Measurements from ENCODE around the gene DEFB126. TPM values are rescaled to one million over a fixed set of nuclear protein-coding genes. Genes with fewer than 3 reads are reported as not detected.
"Not testable (repeated sequence)": the region's sequence is repeated elsewhere in the genome, so short reads cannot be mapped to it uniquely, and the experiment has no call there.

DEFB126 gene
- not detected for total RNA-seq

DNA sequence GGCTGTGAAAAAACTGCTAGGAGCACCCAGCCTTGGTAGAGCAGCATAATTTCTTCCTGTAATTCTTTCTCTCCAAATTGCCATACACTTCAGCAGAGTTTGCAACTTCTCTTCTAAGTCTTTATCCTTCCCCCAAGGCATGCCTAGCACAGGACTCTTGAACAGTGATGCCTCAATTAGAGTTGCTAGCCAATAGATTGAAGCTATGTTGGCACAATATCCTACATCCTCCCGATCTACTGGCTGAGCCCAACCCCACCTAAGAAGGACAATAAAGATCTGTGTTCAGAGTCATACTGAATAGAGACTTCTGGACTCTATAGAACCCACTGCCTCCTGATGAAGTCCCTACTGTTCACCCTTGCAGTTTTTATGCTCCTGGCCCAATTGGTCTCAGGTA lies at the start of gene DEFB126:
Gene DEFB126 (plus strand): TSS at position 301 of the 400 bp plus-strand sequence. CDS start 39 bp downstream, at position 340.
- Histone ChIP-seq H3K36me3 (no peaks in the 10 kb centered on the region), H3K27ac (no peak within 1 kb of the TSS), H3K4me1 (no peaks in the 10 kb centered on the region), H3K27me3 (peaks cover 40% of the 10 kb centered on the region), H3K4me3 (no peak within 1 kb of the TSS), H3K9me3 (no peaks in the 10 kb centered on the region)
- 25% methylated on average over 1 of the region's 1 CpG for WGBS
- DNase-seq (ENCODE audit: low spot score in 2 of 2) = no peak
- TF ChIP-seq, protein P1, sequence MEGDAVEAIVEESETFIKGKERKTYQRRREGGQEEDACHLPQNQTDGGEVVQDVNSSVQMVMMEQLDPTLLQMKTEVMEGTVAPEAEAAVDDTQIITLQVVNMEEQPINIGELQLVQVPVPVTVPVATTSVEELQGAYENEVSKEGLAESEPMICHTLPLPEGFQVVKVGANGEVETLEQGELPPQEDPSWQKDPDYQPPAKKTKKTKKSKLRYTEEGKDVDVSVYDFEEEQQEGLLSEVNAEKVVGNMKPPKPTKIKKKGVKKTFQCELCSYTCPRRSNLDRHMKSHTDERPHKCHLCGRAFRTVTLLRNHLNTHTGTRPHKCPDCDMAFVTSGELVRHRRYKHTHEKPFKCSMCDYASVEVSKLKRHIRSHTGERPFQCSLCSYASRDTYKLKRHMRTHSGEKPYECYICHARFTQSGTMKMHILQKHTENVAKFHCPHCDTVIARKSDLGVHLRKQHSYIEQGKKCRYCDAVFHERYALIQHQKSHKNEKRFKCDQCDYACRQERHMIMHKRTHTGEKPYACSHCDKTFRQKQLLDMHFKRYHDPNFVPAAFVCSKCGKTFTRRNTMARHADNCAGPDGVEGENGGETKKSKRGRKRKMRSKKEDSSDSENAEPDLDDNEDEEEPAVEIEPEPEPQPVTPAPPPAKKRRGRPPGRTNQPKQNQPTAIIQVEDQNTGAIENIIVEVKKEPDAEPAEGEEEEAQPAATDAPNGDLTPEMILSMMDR (IDR thresholded peaks at IDR 0.05) = no peak
- TF ChIP-seq EP300 (IDR thresholded peaks at IDR 0.05) (no peak), POLR2A (IDR thresholded peaks at IDR 0.05) (no peak), POLR2AphosphoS5 (IDR thresholded peaks at IDR 0.05) (no peak)

DNA sequence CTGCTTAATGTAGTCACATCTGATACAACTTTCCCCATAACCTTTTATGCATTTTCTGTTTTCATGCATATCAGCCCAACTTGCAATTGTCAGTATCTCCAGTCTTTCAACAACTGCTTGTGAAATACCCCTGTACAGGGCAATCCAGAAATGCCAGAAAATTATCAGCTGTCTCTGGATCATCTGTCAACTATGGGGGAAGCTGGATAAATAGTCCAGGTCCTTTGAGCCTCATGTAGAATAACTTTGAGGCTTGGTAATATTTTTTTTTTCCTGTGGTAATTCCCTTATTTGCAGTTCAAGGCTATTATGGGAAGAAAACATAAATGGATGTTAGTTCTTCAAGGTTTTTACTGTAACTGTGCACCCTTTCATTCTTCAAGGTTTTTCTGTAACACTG lies 48.7 kb upstream of the DEFB126 start:
- peaks cover 19% of the 10 kb centered on the region for H3K27me3 ChIP-seq
- TF ChIP-seq EP300 (IDR thresholded peaks at IDR 0.05) (no peak), POLR2AphosphoS5 (IDR thresholded peaks at IDR 0.05) (no peak), POLR2A (IDR thresholded peaks at IDR 0.05) (no peak)
- TF ChIP-seq, protein P1 (IDR thresholded peaks at IDR 0.05) = no peak

DNA sequence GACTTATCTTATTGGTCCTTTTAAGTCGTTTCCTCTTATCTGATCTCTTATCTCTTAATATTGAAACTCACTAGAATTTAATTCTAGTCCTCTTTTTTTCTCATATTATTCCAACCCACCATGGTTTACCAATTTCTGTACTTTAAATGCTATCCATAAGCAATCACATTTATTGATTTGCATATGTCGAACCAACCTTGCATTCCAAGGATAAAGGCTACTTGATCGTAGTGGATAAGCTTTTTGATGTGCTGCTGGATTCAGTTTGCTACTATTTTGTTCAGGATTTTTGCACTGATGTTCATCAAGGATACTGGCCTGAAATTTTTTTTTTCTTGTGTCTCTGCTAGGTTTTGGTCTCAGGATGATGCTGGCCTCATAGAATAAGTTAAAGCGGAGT lies 47.2 kb upstream of the DEFB126 start:
- DNase-seq (ENCODE audit: low spot score in 2 of 2) = no peak
- TF ChIP-seq POLR2A (IDR thresholded peaks at IDR 0.05) = no peak
- TF ChIP-seq, protein P1 (IDR thresholded peaks at IDR 0.05) = no peak
- TF ChIP-seq POLR2AphosphoS5 (IDR thresholded peaks at IDR 0.05) = no peak
- no peak for TF ChIP-seq EP300 (IDR thresholded peaks at IDR 0.05)
- 84% methylated on average over 4 of the region's 4 CpGs for WGBS

More for the DNA sequence above, 48.7 kb upstream of the DEFB126 start:
- no peak for DNase-seq (ENCODE audit: low spot score in 2 of 2)
- Histone ChIP-seq H3K4me1 (no peaks in the 10 kb centered on the region), H3K36me3 (no peaks in the 10 kb centered on the region), H3K27ac (no peak overlapping the region), H3K9me3 (peaks cover 5% of the 10 kb centered on the region), H3K4me3 (no peak overlapping the region)

GRCh38 chr20:97691-98090 lies 44.7 kb upstream of the DEFB126 start:
- not testable (repeated sequence) for H3K27ac ChIP-seq; H3K4me3 ChIP-seq; H3K9me3 ChIP-seq; H3K4me1 ChIP-seq; H3K36me3 ChIP-seq; DNase-seq (ENCODE audit: low spot score in 2 of 2)
- H3K27me3 ChIP-seq = peaks cover 16% of the 10 kb centered on the region
- 74% methylated on average over 5 of the region's 5 CpGs for WGBS

More for the DNA sequence above, 47.2 kb upstream of the DEFB126 start:
- peaks cover 5% of the 10 kb centered on the region for H3K9me3 ChIP-seq
- no peak overlapping the region for H3K4me3 ChIP-seq
- no peaks in the 10 kb centered on the region for H3K36me3 ChIP-seq
- no peak overlapping the region for H3K27ac ChIP-seq
- H3K27me3 ChIP-seq = peaks cover 17% of the 10 kb centered on the region
- no peaks in the 10 kb centered on the region for H3K4me1 ChIP-seq

DNA sequence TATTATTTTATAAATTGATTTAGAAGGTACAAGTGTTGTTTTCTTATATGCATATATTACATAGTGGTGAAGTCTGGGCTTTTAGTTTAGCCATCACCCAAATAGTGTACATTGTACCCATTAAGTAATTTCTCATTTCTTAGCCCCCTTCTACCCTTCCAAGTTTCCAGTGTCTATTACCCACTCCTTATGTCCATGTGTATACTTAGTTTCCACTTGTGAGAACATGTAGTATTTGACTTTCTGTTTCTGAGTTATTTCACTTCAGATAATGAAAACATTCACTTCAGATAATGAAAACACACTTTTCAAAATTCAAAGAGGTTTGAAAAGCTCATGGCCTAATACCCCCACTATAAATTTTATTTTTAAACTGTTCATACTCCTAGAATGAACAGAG lies 40.4 kb upstream of the DEFB126 start:
- no peak overlapping the region for H3K4me3 ChIP-seq
- no peak overlapping the region for H3K27ac ChIP-seq
- DNase-seq (ENCODE audit: low spot score in 2 of 2) = no peak
- no peaks in the 10 kb centered on the region for H3K4me1 ChIP-seq
- H3K9me3 ChIP-seq = no peaks in the 10 kb centered on the region
- H3K36me3 ChIP-seq = no peaks in the 10 kb centered on the region
- peaks cover 28% of the 10 kb centered on the region for H3K27me3 ChIP-seq
- TF ChIP-seq, protein P1 (IDR thresholded peaks at IDR 0.05) = no peak
- no peak for TF ChIP-seq EP300 (IDR thresholded peaks at IDR 0.05)

DNA sequence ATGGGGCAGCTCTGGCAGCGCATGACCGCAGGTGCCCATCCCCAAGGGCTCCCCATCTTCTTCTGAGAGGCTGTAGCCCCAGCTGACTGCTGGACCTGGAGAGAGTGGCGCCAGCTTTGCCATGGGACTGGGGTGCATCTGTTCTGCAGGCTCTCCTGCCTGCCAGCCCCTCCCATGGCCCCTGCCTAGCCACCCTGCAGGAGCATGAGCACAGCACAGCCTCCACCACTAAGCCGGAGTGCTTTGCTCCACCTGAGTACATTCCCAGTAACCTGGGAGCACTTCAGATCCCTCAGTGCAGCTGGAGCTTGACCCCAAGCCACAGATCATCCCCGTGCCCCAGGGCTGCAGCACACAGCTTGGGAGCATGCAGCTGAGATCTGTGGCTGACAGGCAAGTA lies 38.9 kb upstream of the DEFB126 start:
- TF ChIP-seq, protein P1 (IDR thresholded peaks at IDR 0.05) = no peak
- TF ChIP-seq POLR2A (IDR thresholded peaks at IDR 0.05) = no peak
- TF ChIP-seq POLR2AphosphoS5 (IDR thresholded peaks at IDR 0.05) = no peak
- TF ChIP-seq EP300 (IDR thresholded peaks at IDR 0.05) = no peak
- no peak for DNase-seq (ENCODE audit: low spot score in 2 of 2)
- no peak overlapping the region for H3K27ac ChIP-seq
- H3K9me3 ChIP-seq = no peaks in the 10 kb centered on the region
- 89% methylated on average over 3 of the region's 5 CpGs for whole genome bisulfite sequencing
- no peak overlapping the region for H3K4me3 ChIP-seq
- H3K36me3 ChIP-seq = no peaks in the 10 kb centered on the region
- H3K27me3 ChIP-seq = peaks cover 23% of the 10 kb centered on the region
- no peaks in the 10 kb centered on the region for H3K4me1 ChIP-seq

Data from suprapubic skin (tissue), 4 donors.